HUES64 (cell line): Measurements from ENCODE around the gene XKR8.

ENCODE experiments used
- H3K27ac ChIP-seq: 2 replicates; pipeline ENCODE4 v1.7.0; 2013; ENCODE audit warnings: low read depth, low read length, inconsistent platforms
- H3K27me3 ChIP-seq: 2 replicates; pipeline ENCODE4 v1.6.1; 2013; ENCODE audit warnings: mild to moderate bottlenecking, low read length; ENCODE audit not compliant: insufficient read depth
- H3K36me3 ChIP-seq: 2 replicates; pipeline ENCODE4 v1.6.1; 2013; ENCODE audit warnings: mild to moderate bottlenecking, low read length; ENCODE audit not compliant: insufficient read depth
- H3K4me1 ChIP-seq: 2 replicates; pipeline ENCODE4 v1.6.1; 2013; ENCODE audit warnings: mild to moderate bottlenecking, low read length, moderate library complexity; ENCODE audit not compliant: insufficient read depth
- H3K4me3 ChIP-seq: 2 replicates; pipeline ENCODE4 v1.5.1; 2013; ENCODE audit warnings: mild to moderate bottlenecking, low read length, moderate library complexity
- H3K9ac ChIP-seq: 2 replicates; pipeline ENCODE4 v1.6.1; 2013; ENCODE audit warnings: mild to moderate bottlenecking, low read depth, low read length
- H3K9me3 ChIP-seq: 2 replicates; pipeline ENCODE4 v1.6.1; 2013; ENCODE audit warnings: low read depth, low read length; ENCODE audit not compliant: insufficient read depth
- WGBS: fragments of 150-250, 120-280 bp; methylation state at CpG from one replicate; pipeline ENCODE4 v1.1.7; 2013; ENCODE audit warnings: missing lambda C conversion rate; 5-methylcytosine and 5-hydroxymethylcytosine counted together

Gene XKR8

DNA sequence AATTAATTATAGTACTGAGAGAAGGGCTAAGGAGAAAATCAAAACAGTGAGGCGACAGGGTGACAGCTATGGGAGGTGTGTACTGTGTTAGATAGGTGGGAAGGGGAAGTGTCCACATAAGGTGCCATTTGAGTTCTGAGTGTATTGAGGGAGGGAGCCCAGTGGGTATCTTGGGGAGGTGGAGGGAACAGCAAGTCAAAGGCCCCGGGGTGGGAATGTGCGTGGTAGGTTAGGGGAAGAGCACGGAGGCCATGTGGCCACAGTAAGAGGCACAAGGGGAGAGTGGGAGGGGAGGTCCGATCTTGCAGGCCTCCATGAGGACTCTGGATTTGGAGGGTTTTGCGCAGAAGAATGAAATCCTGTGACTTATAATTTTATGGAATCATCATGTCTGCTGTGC is 3.0 kb upstream of the XKR8 start:
- Histone ChIP-seq H3K4me3 (no peak overlapping the region), H3K27me3 (no peaks in the 10 kb centered on the region), H3K36me3 (peaks cover 30% of the 10 kb centered on the region), H3K4me1 (peaks cover 6% of the 10 kb centered on the region), H3K9me3 (no peaks in the 10 kb centered on the region), H3K27ac (no peak overlapping the region), H3K9ac (no peak overlapping the region)
- 86% methylated on average over 6 of the region's 6 CpGs for WGBS

DNA sequence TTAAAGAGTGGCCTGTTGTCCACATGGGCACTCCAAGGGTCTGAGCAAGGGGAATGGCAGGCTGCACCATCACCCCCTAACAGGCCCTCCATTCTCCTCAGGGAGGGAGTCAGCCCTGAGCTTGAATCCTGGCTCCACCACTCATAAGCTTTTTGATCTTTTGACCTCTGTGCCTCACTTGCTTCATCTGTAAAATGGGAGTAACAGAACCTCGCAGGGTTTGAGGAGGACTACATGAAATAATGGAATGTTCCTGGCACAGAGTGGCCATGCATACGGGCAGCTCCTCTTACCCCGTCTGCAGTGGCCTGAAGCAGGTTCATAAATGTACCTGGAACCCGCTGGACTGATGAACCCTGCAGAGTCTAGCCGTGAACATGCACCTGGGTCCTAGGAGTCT is 2.1 kb upstream of the XKR8 start:
- Histone ChIP-seq H3K4me1 (peaks cover 6% of the 10 kb centered on the region), H3K4me3 (no peak overlapping the region), H3K36me3 (peaks cover 30% of the 10 kb centered on the region), H3K27ac (no peak overlapping the region), H3K27me3 (no peaks in the 10 kb centered on the region), H3K9me3 (no peaks in the 10 kb centered on the region), H3K9ac (no peak overlapping the region)
- 91% methylated on average over 5 of the region's 5 CpGs for WGBS

DNA sequence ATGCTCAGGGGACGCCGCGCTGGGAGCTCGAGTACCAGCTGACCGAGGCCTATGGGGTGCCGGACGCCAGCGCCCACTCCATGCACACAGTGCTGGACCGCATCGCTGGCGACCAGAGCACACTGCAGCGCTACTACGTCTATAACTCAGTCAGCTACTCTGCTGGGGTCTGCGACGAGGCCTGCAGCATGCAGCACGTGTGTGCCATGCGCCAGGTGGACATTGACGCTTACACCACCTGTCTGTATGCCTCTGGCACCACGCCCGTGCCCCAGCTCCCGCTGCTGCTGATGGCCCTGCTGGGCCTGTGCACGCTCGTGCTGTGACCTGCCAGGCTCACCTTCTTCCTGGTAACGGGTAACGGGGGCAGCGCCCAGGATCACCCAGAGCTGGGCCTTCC is 1.3 kb upstream of the XKR8 start:
- H3K9me3 ChIP-seq: no peaks in the 10 kb centered on the region
- H3K9ac ChIP-seq: no peak overlapping the region
- no peak overlapping the region for H3K4me3 ChIP-seq
- WGBS: 96% methylated on average over 26 of the region's 26 CpGs
- H3K36me3 ChIP-seq: peaks cover 29% of the 10 kb centered on the region
- no peak overlapping the region for H3K27ac ChIP-seq
- H3K27me3 ChIP-seq: no peaks in the 10 kb centered on the region
- peaks cover 6% of the 10 kb centered on the region for H3K4me1 ChIP-seq

GRCh38 chr1:27960762-27961645 is 1.2 kb downstream of the XKR8 start:
- H3K4me1 ChIP-seq: peaks cover 6% of the 10 kb centered on the region
- no peaks in the 10 kb centered on the region for H3K9me3 ChIP-seq
- H3K4me3 ChIP-seq: peak overlapping the region; percentile 72
- no peak overlapping the region for H3K27ac ChIP-seq
- peaks cover 31% of the 10 kb centered on the region for H3K36me3 ChIP-seq
- H3K9ac ChIP-seq: peak overlapping the region; percentile 83; the same call in 1 of the 2 replicates
- no peaks in the 10 kb centered on the region for H3K27me3 ChIP-seq
- WGBS: 85% methylated on average over 13 of the region's 13 CpGs

DNA sequence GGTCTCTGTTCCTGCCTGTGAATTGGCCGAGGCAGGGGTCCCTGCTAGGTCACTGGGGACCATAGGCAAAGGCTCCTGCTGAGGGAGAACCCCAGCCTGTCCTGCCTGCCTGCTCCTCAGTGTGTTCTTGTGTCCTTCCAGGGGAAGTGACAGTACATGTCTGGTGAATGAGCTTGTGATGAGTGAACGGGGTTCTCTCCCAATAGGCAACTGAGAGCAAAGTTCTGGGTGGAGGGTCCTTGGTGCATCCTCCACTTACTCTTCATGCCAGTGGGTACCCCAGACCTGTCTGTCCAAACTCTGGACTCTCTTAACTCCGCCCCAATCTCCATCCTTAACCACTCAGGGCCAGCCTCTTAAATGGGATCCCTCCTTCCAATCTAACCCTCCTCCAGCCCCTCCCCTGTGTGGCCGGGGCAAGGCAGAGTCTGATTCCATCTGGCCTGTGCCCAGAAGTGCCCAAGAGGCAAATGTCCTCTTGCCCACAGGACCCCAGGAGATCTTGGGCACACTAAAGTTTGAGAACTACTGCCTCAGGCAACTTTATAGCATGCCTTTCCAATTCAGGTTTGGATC is 2.0 kb downstream of the XKR8 start:
- Histone ChIP-seq H3K27me3 (no peaks in the 10 kb centered on the region), H3K36me3 (peaks cover 33% of the 10 kb centered on the region), H3K4me1 (peaks cover 6% of the 10 kb centered on the region), H3K9me3 (no peaks in the 10 kb centered on the region), H3K9ac (no peak overlapping the region), H3K27ac (no peak overlapping the region), H3K4me3 (no peak overlapping the region)
- 91% methylated on average over 4 of the region's 4 CpGs for WGBS

DNA sequence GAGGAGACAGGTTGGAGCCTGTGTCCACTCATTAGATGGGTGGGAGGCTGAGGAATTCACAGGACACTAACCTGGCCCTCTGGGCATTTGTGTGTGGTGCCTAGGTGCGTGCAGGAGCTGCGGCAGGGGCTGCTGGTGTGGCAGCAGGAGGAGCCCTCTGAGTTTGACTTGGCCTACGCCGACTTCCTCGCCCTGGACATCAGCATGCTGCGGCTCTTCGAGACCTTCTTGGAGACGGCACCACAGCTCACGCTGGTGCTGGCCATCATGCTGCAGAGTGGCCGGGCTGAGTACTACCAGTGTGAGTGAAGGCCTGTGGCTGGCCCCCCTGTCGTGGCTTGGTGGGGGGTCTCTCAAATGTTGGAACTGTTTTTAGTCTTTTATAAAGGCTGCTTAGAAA is 3.6 kb downstream of the XKR8 start:
- no peaks in the 10 kb centered on the region for H3K27me3 ChIP-seq
- WGBS: 96% methylated on average over 11 of the region's 11 CpGs
- H3K27ac ChIP-seq: no peak overlapping the region
- H3K36me3 ChIP-seq: peaks cover 34% of the 10 kb centered on the region
- no peaks in the 10 kb centered on the region for H3K9me3 ChIP-seq
- no peak overlapping the region for H3K9ac ChIP-seq
- H3K4me1 ChIP-seq: peaks cover 6% of the 10 kb centered on the region
- no peak overlapping the region for H3K4me3 ChIP-seq

GRCh38 chr1:27966402-27967105 is 6.8 kb downstream of the XKR8 start:
- no peaks in the 10 kb centered on the region for H3K27me3 ChIP-seq
- H3K4me3 ChIP-seq: no peak overlapping the region
- 0 out of 2 replicates have a peak overlapping the region, but pooled peaks have one; percentile 9 for H3K9ac ChIP-seq
- H3K27ac ChIP-seq: no peak overlapping the region
- 95% methylated on average over 24 of the region's 24 CpGs for WGBS
- no peaks in the 10 kb centered on the region for H3K9me3 ChIP-seq
- peaks cover 34% of the 10 kb centered on the region for H3K36me3 ChIP-seq
- no peaks in the 10 kb centered on the region for H3K4me1 ChIP-seq

DNA sequence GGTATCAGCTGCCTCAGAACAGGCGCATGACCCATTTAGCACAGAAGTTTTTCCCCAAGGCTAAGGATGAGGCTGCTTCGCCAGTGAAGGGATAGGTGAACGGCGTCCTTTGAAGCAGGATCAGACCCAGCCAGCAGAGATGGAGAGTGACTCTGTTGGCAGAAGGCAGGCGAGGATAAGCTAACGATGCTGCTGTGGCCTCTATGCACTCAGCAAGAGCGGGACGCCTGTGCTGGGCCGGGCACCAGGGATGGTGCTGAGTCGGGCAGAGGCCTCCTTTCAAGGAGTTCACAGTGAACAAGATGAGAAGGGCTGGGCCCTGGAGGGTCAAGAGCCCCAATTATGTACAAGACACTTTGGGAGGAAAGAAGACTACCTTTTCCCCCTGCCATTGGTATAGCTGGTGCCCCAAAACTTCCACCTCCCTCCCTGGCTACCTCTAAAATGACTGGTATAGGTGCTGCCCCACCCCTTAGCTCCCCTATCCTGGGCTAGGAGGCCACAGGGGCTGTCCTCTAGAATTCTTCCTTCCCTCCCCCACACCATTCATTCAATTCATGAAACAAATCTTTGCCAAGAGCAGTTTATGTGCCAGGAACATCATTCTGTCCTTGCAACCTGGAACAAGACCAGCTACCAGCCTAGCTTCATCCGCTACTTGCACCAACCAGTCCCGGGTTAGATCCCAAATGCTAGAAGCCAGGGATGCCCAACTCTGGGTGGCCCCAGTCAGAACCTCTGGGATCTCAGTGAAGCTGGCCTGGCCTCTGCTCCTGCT is 7.5 kb downstream of the XKR8 start:
- H3K4me3 ChIP-seq: no peak overlapping the region
- no peaks in the 10 kb centered on the region for H3K27me3 ChIP-seq
- peaks cover 42% of the 10 kb centered on the region for H3K36me3 ChIP-seq
- no peak overlapping the region for H3K27ac ChIP-seq
- no peaks in the 10 kb centered on the region for H3K4me1 ChIP-seq
- no peaks in the 10 kb centered on the region for H3K9me3 ChIP-seq
- 0 out of 2 replicates have a peak overlapping the region, but pooled peaks have one; percentile 9 for H3K9ac ChIP-seq
- WGBS: 95% methylated on average over 12 of the region's 12 CpGs

GRCh38 chr1:27967884-27968466 is 8.2 kb downstream of the XKR8 start:
- H3K9me3 ChIP-seq: no peaks in the 10 kb centered on the region
- H3K4me1 ChIP-seq: no peaks in the 10 kb centered on the region
- 91% methylated on average over 4 of the region's 4 CpGs for WGBS
- no peak overlapping the region for H3K27ac ChIP-seq
- H3K27me3 ChIP-seq: no peaks in the 10 kb centered on the region
- H3K9ac ChIP-seq: no peak overlapping the region
- H3K4me3 ChIP-seq: no peak overlapping the region
- H3K36me3 ChIP-seq: peaks cover 46% of the 10 kb centered on the region

DNA sequence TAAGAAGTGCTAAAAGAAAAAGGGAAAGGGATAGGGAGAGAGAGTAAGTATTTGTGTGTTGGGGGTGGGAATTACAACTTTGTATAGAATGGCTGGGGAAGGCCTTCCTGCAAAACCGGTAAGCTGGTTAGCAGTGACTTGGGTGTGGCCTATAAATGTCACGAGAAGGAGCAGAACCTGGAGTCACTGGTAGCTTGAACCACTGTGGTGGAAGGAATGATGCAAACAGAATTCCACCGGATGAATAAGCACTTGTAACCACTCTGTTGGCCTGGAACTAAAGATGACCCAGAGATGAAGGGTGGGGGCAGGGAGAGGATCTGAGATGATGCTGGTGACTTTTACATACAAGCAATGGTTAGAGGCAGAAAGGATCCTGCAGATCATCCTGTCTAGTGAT is 8.9 kb downstream of the XKR8 start:
- Histone ChIP-seq H3K4me1 (no peaks in the 10 kb centered on the region), H3K9ac (no peak overlapping the region), H3K36me3 (peaks cover 49% of the 10 kb centered on the region), H3K27me3 (no peaks in the 10 kb centered on the region), H3K9me3 (no peaks in the 10 kb centered on the region), H3K27ac (no peak overlapping the region), H3K4me3 (no peak overlapping the region)
- 87% methylated on average over 3 of the region's 3 CpGs for WGBS
